RWPE1 (cell line): ENCODE data around the gene USP2.

Source experiments
- CTCF ChIA-PET: fragments of 350-600 bp; sonication (Branson Sonifier 250); formaldehyde crosslinking; extraction: SDS; loops from one replicate; lab custom pipeline; 2021; lab: Yijun Ruan, JAX
- POLR2A ChIA-PET: fragments of 400-600 bp; formaldehyde crosslinking; extraction: SDS; loops from one replicate; lab custom pipeline; 2020; ENCODE audit warnings: antibody characterized with exemption; ENCODE audit not compliant: low non-redundant PET; lab: Yijun Ruan, JAX
- DNase-seq: peaks from one replicate; pipeline ENCODE4 v3.0.0; 2012; ENCODE audit warnings: low spot score
- H3K27ac ChIP-seq: fragments of 450-650 bp; 2 replicates; pipeline ENCODE4 v1.5.1; 2017
- CTCF ChIP-seq: fragments of 450-650 bp; conservative IDR thresholded peaks from 2 replicates; pipeline ENCODE4 v1.5.1; 2017; ENCODE audit warnings: low read depth, mild to moderate bottlenecking

Gene USP2

GRCh38 chr11:119375337-119376196 is 5.9 kb downstream of the USP2 start:
- no peak for DNase-seq
- peak overlapping the region; percentile 100 for H3K27ac ChIP-seq
- ChIA-PET CTCF (interaction anchor here (0.7 to 7.6 kb wide), 8 partner anchors 11 to 703 kb away, joined by 3 to 77 read pairs (median 6); partner anchors contain the start of gene MCAM), POLR2A (interaction anchor here (0.6 kb wide), 1 partner anchor 41 kb away, joined by 3 read pairs; the partner anchor contains the start of gene RNF26)
- no peak for TF ChIP-seq CTCF

- DNase-seq = no peak
- no peak for TF ChIP-seq CTCF
- peak overlapping the region; percentile 100 for H3K27ac ChIP-seq
- CTCF ChIA-PET = interaction anchor here (0.5 to 7.6 kb wide), 11 partner anchors 10 to 96 kb away, joined by 3 to 77 read pairs (median 4); partner anchors contain the start of gene MCAM
- POLR2A ChIA-PET = no interaction called here
Observed at GRCh38 chr11:119374632-119375336, 6.7 kb downstream of the USP2 start.

- peak; percentile 63 for DNase-seq
- TF ChIP-seq CTCF = peak; percentile 88
- peak overlapping the region; percentile 100 for H3K27ac ChIP-seq
- ChIA-PET POLR2A (interaction anchor here (0.6 kb wide), 1 partner anchor 36 kb away, joined by 3 read pairs; no protein-coding TSS in a partner anchor), CTCF (interaction anchor here (0.5 to 7.6 kb wide), 13 partner anchors 9 to 430 kb away, joined by 3 to 77 read pairs (median 4); partner anchors contain the start of gene MCAM)
Observed at GRCh38 chr11:119373921-119374631, 7.4 kb downstream of the USP2 start.

- TF ChIP-seq CTCF = no peak
- H3K27ac ChIP-seq = peak overlapping the region; percentile 100
- DNase-seq = no peak
- ChIA-PET CTCF (interaction anchor here (0.6 to 7.6 kb wide), 11 partner anchors 8 to 650 kb away, joined by 3 to 77 read pairs (median 8); partner anchors contain the start of gene USP2), POLR2A (interaction anchor here (0.6 kb wide), 1 partner anchor 35 kb away, joined by 3 read pairs; no protein-coding TSS in a partner anchor)
Observed at GRCh38 chr11:119373059-119373920, 8.2 kb downstream of the USP2 start.

GRCh38 chr11:119372260-119373058 is 9.0 kb downstream of the USP2 start:
- peak overlapping the region; percentile 100 for H3K27ac ChIP-seq
- no peak for TF ChIP-seq CTCF
- ChIA-PET CTCF (interaction anchor here (0.5 to 7.6 kb wide), 11 partner anchors 9 to 552 kb away, joined by 3 to 77 read pairs (median 5); partner anchors contain the start of gene USP2), POLR2A (interaction anchor here (0.7 kb wide), 1 partner anchor 33 kb away, joined by 3 read pairs; no protein-coding TSS in a partner anchor)
- no peak for DNase-seq
